ENCODE results near the gene CNTNAP5. TPM values are rescaled to one million over a fixed set of nuclear protein-coding genes. Genes with fewer than 3 reads are reported as not detected.

CNTNAP5 gene
- total RNA-seq, 4 donors from 2014 or later, result 0.17 TPM; not detected in 3

DNA sequence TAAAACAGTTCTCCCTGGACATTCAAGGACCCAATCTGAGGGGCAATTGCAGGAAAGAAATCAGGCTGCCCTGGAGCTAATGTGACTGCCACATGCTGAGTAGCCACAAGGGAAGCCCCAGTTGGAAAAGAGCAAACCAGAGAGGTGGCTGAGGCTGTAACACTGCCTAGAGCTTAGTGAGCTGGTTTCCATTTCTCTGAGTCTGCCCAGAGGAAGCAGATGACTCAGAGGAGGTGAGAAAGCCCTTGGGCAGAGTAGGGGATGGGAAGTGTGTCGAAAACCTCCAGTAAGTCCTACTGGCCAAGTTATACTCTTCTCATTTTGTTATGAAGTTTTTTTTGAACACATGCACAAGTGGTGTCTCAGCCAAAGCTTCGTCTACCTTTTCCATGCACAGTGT is 753.0 kb downstream of the CNTNAP5 start:
- Histone ChIP-seq H3K27ac (replicated peaks in 1 of 4) (no peak overlapping the region), H3K36me3 (no peaks in the 10 kb centered on the region), H3K4me1 (no peaks in the 10 kb centered on the region), H3K27me3 (no peaks in the 10 kb centered on the region), H3K9me3 (no peaks in the 10 kb centered on the region), H3K4me3 (no peak overlapping the region)
- DNase-seq (ENCODE audit: extremely low spot score), result no peak
- intact Hi-C loops (cut with DNase I), result no loop called here
- TF ChIP-seq EP300 (IDR thresholded peaks at IDR 0.05), result no peak
- no peak for TF ChIP-seq POLR2A (IDR thresholded peaks at IDR 0.05; ENCODE audit: low read depth)
- TF ChIP-seq CTCF (IDR thresholded peaks at IDR 0.05), result no peak
- no peak for TF ChIP-seq POLR2AphosphoS5 (IDR thresholded peaks at IDR 0.05)
- 83% methylated on average over 2 of the region's 2 CpGs for WGBS

GRCh38 chr2:124796647-124797046 is 771.6 kb downstream of the CNTNAP5 start:
- DNase-seq (ENCODE audit: extremely low spot score), result no peak
- intact Hi-C loops (cut with DNase I), result no loop called here
- no peak for TF ChIP-seq EP300 (IDR thresholded peaks at IDR 0.05)
- no peak for TF ChIP-seq CTCF (IDR thresholded peaks at IDR 0.05)
- TF ChIP-seq POLR2A (IDR thresholded peaks at IDR 0.05; ENCODE audit: low read depth), result no peak
- no peak for TF ChIP-seq POLR2AphosphoS5 (IDR thresholded peaks at IDR 0.05)
- Histone ChIP-seq H3K4me3 (no peak overlapping the region), H3K27me3 (no peaks in the 10 kb centered on the region), H3K4me1 (no peaks in the 10 kb centered on the region), H3K36me3 (no peaks in the 10 kb centered on the region), H3K9me3 (no peaks in the 10 kb centered on the region), H3K27ac (replicated peaks in 1 of 4) (no peak overlapping the region)

DNA sequence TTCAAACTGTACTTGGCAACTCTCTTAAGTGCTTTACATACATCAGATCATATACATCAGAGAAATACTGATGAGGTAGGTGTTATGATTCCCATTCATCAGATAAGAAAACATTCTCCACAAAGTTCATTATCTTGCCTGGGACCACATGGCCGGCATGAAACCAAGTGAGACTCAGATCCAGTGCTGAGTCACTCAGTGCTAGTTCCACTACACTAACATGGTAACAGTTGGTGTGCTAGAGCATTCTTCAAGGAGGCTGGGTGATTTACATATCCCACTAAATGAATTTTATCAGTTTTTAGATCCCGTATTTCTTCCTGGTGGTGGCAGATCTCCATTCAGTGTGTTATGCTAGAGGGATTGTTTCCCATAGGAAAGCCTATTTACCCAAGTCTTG is 772.0 kb downstream of the CNTNAP5 start:
- no peaks in the 10 kb centered on the region for H3K4me1 ChIP-seq
- no peak for DNase-seq (ENCODE audit: extremely low spot score)
- no peaks in the 10 kb centered on the region for H3K36me3 ChIP-seq
- H3K27me3 ChIP-seq, result no peaks in the 10 kb centered on the region
- 100% methylated on average over 2 of the region's 2 CpGs for WGBS
- no peak for TF ChIP-seq CTCF (IDR thresholded peaks at IDR 0.05)
- TF ChIP-seq POLR2AphosphoS5 (IDR thresholded peaks at IDR 0.05), result no peak
- TF ChIP-seq EP300 (IDR thresholded peaks at IDR 0.05), result no peak
- no peak for TF ChIP-seq POLR2A (IDR thresholded peaks at IDR 0.05; ENCODE audit: low read depth)
- no peak overlapping the region for H3K4me3 ChIP-seq
- H3K9me3 ChIP-seq, result no peaks in the 10 kb centered on the region
- H3K27ac ChIP-seq (replicated peaks in 1 of 4), result no peak overlapping the region
- intact Hi-C loops (cut with DNase I), result no loop called here

GRCh38 chr2:124798551-124798950 is 773.5 kb downstream of the CNTNAP5 start:
- Histone ChIP-seq H3K36me3 (no peaks in the 10 kb centered on the region), H3K27me3 (no peaks in the 10 kb centered on the region), H3K4me3 (no peak overlapping the region), H3K9me3 (no peaks in the 10 kb centered on the region), H3K27ac (replicated peaks in 1 of 4) (no peak overlapping the region), H3K4me1 (no peaks in the 10 kb centered on the region)
- WGBS, result 52% methylated on average over 1 of the region's 1 CpG
- intact Hi-C loops (cut with DNase I), result no loop called here
- TF ChIP-seq CTCF (IDR thresholded peaks at IDR 0.05), result no peak
- TF ChIP-seq EP300 (IDR thresholded peaks at IDR 0.05), result no peak
- no peak for TF ChIP-seq POLR2AphosphoS5 (IDR thresholded peaks at IDR 0.05)
- TF ChIP-seq POLR2A (IDR thresholded peaks at IDR 0.05; ENCODE audit: low read depth), result no peak
- DNase-seq (ENCODE audit: extremely low spot score), result no peak

Measured in esophagus muscularis mucosa (tissue), 4 donors.